HG03442 (cell line): ENCODE results near the gene CREB3L4.
"Not testable (repeated sequence)": the region's sequence is repeated elsewhere in the genome, so short reads cannot be mapped to it uniquely, and the experiment has no call there.

Source experiments
- ATAC-seq: cut with Tn5 transposase; IDR thresholded peaks from one replicate; pipeline ENCODE4 v1.9.1; 2021; ENCODE audit warnings: mild to moderate bottlenecking, moderate library complexity; ENCODE audit not compliant: unreplicated experiment

The CREB3L4 gene

DNA sequence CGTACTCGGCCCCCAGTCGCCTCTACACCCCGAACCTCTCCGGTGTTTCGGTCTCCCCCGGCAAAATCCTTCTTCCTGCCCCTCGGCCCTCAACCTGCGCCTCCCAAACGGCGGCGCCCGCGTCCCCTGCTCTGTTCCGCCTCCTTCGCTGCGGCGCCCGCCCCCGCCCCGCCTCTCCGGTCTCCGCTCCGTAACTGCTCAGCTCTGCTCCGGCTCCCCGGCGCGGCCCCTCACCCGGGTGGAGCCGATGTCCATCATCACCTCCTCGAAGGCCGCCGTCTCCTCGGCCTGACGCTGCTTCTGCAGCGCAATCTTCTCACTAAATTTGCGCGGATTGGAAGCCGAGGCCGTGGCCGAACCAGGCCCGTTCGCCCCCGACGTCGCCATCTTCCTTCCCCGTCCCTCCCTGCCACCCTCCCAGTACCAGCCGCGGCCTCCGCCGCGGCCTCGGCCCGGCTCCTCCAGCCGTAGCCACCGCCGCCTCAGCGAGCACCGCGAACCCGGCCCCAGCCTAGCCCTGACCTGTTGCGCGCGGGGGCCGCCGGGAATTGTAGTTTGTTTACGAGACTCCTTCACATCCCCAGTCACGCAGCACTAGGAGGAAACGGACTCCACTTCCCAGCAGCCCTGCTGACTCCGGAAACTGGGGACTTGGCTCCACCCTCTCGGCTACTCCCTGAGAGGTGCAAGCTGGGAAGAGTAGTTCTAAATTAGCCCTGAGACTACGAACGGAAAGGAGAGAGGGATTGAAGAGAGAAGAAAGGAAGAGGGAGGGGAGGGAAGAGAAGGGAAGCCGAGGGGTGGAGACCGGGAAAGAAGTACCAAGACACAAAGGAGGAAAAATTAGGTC is 9.4 kb upstream of the CREB3L4 start, which contains the start of gene CRTC2:
TSS of gene CRTC2 (minus strand) at position 502 of the 850 bp plus-strand sequence. CDS start at position 387, 115 bp downstream.
- peak; percentile 73 for ATAC-seq

DNA sequence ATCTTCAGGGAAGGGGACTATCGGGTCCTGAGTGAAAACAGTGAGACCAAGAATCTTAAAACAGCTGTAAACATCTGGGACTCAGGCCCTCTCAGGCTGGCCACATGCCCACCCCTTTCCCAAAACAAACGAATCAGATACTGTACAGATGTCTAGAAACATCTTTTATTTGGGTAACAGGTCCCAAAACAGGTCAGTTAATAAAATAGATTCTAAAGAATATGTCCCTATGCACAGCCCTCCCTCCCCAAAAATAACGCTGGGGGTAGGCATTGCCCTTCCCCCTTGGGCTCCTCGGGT is 8.8 kb upstream of the CREB3L4 start:
- no peak for ATAC-seq

DNA sequence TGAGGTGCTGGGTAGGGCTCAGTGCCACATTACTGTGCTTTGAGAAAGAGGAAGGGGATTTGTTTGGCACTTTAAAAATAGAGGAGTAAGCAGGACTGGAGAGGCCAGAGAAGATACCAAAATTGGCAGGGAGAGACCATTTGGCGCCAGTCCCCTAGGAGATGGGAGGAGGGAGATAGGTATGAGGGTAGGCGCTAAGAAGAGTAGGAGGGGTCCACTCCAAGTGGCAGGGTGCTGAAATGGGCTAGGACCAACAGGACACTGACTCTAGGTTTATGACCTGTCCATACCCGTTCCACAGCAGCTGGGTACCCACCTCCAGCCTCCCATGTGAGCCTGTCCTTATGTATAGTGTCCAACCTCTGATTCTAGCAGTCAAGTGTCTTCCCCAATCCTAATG is 8.2 kb upstream of the CREB3L4 start:
- no peak for ATAC-seq

DNA sequence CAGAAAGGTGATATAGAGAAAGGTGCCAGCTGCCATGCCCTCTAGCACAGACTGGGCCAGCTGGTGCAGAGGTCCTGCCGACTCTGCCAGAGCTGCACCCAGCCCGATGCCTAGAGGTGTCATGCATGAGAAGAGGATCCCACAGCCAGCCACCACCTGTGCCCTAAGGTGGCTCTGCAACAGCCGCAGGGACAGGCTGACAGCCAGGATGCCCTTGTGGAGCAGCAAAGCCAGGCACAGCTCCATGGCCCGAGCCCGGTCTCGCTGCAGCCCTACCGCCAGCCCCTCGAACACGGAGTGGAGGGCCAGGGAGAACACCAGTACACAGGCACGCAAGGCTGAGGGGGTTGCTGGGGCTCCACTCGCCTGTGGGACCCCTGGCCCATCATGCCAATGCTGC is 7.5 kb upstream of the CREB3L4 start:
- no peak for ATAC-seq

DNA sequence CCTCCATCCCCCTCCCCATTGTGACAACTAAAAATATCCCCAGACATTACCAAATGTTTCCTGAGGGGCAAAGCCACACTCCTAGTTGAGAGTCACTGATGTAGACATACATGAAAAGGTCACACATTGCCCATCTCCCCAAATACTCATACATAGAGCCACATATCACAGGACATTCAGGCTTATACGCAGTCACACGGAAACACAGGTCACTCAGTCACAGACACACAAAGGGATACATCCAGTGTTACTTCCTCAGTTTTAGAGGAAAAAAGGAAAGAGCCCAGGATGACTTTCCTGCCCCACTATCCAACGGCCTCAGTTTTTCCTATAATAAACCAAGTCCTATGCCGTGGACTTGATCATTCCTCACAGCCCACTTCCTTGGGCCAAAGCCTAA is 6.3 kb upstream of the CREB3L4 start:
- ATAC-seq: no peak

DNA sequence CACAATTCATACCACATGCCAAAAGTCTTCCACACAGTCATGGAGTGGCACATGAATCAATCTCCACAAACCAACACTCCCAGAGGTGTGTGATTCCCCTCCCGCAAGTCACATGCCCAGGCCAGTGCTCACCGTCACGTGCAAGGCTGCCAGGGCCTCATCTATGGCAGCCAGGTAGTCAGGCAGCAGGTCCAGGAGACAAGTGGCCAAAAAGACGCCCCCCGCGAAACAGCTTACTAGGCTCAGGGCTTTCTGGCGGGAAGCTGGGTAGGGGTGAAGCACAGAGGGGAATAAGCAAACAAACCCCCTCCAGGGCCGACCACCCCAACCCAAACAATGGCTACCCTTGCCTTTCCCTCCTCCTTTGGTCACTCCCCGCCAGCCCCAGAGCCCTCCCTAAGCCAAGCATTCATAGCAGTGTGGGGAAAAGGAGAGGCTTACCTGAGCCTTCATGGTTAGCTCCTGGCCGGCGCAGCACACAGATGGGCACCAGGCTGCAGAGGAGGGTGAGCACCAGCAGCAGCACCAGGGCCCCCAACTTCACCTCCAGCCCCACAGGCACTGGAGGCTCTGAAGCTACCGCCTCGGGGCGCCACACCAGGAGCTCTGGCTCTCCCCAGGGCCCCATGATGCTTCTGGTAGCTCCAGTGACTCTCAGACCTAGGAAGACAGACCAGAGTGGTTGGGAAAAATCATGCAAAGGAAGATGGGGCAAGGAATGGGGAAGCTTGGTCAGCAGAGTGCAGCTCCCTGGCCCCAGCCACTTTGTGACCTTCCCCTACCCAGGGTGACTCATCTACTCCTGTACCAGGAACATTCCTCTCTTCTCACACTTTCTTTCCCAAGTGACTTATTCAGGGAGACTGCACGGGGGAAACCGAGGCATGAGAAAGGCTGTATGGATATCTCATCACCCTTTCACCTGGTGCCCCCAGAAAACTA is 5.3 kb upstream of the CREB3L4 start:
- no peak for ATAC-seq

DNA sequence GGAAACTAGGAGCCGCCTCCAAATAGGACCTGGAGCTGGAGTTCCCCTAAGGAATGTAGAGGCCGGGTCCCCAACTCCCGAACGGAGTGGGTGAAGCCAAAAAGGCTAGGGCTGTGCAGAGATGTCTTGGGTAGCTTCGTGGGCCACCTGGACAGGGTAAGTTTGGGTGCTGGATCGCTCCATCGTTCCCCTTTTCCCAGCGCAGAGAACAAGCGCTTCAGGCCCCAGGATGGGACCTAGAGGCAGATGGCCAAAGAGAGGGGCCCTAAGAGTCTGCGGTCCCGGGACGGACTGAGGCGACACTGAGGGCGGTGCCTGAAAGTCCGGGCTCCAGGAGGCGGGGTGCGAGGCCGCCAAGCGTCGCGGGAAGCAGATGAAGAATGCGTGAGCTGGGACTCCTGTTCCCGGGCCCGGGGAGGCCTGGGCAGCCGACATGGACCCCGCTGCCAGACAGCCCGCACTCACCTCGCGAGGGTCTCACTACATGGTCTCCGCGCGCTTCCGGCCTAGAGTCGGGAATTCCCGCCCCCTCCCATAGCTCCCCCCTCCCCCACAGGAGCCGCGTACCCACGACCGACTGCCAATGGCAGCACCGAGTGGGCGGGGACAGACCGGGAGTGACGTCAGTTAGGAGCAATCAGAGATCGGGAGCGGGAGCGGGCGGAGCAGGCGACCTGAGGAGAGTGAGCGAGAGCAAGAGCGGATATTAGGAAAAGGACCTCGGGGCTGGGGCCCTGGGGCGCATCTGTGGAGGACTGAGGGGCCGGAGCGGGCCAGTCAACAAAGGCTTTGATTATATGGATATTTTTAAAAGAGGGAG is 4.5 kb upstream of the CREB3L4 start, which contains the start of gene SLC39A1:
TSS of gene SLC39A1 (minus strand) at position 508 of the 820 bp plus-strand sequence. CDS start 822 bp downstream, outside the sequence.
- peak; percentile 44 for ATAC-seq

DNA sequence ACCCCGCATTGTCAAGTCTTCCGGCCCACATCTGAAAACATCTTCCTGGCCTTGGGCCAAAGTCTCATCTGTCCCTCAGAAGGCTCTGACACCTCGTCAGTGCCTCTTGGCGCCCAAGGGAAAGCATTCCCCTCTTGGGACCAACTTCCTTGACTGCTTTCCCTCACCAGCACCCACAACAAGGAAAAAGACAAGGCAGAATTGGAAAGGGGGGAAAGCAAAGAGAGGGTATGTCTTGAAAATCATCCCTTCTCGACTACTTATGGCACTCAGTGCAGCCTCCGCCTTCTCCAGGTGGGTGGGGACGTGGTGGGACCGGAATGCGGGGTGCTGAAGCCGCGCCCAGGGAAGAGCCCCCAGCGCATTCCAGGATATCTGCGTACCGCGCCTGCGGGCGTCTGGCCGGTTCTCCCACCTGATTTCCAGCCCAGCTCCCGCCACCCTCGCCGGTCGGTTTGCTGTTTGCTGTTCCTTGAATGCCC is 3.8 kb upstream of the CREB3L4 start:
- ATAC-seq: no peak

DNA sequence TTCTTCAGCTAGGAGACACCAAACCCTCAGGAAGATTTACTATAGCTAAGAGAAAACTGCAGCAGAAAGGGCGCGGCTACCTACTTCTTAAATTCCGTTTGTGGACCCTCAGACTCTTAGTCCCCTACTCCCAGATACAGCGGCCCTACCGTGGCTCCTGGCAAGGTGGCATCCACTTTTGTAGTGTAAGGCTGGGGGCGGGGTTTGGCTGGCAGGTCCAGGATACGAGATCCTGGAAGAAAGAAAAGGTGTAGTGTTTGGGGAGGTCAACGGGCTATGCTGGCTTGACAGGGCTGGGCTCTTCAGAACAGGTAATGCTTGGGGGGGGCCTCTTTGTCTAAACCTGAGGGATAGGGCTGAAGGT is 280 bp downstream of the CREB3L4 start:
- ATAC-seq: no peak

DNA sequence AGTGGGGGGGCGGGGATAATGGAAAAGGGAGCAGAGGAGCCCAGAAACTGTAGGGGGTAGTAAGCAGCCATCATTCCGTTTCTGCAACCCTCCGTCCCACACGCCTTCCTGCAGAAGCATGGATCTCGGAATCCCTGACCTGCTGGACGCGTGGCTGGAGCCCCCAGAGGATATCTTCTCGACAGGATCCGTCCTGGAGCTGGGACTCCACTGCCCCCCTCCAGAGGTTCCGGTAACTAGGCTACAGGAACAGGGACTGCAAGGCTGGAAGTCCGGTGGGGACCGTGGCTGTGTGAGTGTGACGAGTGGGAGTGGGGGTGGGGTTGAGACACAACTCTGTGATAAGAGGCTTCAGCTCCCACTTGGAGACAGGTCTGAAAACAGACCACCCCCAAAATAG is 706 bp downstream of the CREB3L4 start:
- ATAC-seq: no peak

DNA sequence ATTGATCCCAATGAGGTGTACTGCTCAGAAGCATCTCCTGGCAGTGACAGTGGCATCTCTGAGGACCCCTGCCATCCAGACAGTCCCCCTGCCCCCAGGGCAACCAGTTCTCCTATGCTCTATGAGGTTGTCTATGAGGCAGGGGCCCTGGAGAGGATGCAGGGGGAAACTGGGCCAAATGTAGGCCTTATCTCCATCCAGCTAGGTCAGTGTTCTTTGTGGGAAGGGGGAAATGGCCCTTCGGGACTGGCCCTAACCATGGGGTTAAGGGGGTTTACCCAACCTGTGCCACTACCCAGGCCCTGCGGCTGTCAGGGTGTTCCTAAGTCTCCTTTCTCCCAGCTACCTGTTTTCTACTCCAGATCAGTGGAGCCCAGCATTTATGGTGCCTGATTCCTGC is 1.3 kb downstream of the CREB3L4 start:
- no peak for ATAC-seq

DNA sequence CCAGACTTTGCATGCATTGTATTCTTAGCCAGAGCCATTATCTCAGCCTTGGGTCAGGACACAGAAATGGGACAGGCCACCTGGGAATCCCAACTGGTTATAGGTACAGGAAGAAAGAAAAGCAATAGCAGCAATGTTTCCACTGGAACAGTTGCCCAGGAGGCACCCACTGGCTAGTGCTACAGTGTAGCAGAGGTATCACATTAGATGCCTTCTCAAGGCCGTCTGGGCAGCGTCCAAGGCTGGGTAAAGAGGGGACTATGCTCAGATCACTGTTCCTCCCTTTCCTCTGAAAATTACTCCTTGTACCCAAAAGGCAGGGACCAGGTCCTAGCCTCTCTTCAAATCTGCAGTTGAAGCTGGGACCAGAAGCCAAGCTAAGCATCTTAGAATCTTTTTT is 2.6 kb downstream of the CREB3L4 start:
- ATAC-seq: no peak

DNA sequence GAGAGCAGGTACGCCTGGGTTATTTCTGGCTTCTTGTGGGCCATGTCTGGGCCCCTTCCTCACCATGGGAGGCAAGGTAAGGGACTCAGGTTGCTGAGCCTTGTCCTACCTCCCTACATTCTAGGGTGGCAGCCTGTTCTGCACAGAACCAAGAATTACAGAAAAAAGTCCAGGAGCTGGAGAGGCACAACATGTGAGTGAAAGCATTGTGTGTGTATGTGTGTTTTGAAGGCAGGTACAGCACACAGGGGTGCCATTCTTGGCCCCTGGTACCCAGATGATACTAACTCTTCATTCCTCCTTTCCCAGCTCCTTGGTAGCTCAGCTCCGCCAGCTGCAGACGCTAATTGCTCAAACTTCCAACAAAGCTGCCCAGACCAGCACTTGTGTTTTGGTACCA is 5.4 kb downstream of the CREB3L4 start:
- no peak for ATAC-seq

DNA sequence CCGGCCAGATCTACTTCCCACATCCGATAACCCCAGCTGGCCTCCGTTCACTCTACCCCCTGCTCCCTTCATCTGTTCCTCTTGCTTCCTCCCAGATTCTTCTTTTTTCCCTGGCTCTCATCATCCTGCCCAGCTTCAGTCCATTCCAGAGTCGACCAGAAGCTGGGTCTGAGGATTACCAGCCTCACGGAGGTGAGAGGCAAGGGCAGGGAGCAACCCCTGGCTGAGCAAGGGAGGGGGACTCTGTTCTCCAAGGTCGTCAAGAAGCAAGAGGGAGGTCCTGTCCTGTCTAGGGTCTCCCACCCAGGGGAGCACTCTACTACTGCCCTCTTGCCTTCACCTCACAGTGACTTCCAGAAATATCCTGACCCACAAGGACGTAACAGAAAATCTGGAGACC is 5.8 kb downstream of the CREB3L4 start:
- no peak for ATAC-seq

DNA sequence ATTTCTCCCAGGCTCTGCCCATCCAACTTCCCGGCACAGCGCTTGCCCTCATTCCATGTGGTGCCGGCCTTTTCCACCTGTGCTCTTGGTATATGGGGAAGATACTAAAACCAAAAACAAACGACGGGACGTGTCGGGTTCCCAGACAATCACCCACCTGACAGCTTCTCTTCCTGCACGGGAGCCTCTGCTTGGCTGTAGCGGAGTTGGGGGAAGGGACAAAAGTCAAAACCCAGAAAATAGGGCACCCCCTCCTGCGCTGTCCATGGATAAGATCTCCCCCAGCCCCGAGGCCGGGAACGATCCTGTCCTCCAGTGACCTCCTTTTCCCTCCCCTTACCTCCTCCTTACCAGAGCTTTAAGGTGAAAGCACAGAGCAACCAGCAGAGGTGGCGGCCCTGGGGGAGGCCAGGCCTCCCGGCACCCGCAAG is 9.1 kb downstream of the CREB3L4 start:
- no peak for ATAC-seq

DNA sequence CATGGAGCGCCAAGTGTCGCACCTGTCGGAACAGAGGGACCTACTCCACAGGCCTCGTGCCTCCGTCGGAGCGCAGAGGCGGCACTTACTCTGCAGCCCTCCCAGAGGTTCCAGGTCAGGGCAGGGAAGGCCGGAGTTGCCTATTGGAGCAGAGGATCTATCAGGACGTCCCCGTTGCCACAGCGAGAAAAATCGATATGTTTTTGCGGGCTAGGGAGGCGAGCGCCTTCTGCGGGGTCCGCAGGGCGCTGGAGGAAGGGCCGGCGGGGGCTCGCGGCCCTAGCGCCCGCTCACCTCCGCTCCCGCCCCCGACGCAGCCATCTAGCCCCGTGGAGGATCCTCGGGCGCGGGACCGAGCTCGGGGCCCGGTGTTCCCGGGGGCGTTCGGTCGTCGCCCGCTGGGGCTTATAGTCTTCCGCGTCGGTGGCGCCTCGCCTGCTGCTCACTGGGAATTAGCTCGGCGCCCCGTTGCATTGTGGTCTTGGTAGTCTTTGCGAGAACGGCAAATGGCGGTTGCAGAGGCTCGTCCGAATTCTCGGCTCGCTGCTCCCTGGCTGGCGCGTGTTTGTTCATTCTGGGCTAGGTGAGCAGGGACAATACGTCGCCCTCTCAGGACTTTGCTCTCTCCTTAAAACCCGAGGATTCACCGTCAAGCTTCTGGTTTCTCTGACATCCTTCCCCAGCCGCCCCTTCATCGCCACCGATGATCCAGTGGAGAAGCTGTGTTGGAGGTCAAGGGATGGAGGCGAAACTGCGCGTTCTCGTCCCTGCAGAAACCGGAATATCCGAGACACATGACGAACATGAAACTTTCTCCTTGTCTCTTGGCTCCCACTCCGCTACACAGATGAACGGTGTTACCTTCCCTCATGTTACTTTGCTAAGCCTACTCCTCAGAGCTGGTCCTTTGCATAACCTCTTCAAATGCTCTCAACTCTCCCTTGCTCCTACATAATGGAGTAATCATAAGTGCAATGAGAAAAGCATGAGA is 9.8 kb downstream of the CREB3L4 start, which contains the start of gene JTB:
TSS of gene JTB (minus strand) at position 425 of the 991 bp plus-strand sequence. CDS start at position 3, 422 bp downstream.
- peak; percentile 72 for ATAC-seq

DNA sequence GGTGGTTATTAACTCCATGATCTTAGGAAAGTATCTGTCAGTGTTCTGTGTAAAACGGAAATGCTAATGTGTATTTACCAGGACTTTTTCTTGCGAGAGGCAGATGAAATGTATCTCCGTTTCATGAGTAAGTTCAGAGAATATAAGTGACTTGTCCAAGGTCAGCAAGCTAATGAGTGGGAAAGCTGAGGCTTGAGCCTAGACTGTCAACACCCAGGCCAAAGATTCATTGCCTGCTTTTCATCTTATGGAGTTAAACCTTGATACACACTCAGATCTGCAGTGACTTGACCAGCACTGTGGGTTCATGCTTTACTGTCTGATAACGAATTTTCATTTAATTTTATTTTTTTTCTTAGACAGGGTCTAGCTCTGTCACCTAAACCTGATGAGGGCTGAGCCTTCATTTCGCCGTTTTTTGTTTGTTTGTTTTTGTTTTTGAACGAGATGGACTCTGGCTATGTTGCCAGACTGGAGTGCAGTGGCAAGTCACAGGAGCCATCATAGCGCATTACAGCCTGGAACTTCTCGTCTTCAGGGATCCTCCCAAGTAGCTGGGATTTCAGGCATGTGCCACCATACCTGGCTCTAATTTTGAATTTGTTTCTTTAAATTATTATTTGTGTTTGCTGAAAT is 10.7 kb downstream of the CREB3L4 start:
- ATAC-seq: no peak

DNA sequence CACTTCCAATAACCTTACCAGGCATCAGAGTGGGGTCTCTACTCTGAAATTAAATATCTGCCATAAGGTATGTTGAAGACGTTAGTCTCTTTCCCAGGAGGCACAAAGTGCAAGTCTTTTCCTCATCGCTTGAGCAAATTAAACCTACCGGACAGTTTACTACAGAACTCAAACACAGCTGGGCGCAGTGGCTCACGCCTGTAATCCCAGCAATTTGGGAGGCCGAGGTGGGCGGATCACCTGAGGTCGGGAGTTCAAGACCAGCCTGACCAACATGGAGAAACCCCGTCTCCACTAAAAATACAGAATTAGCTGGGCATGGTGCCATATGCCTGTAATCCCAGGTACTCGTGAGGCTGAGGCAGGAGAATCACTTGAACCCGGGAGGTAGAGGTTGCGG is 11.4 kb downstream of the CREB3L4 start:
- ATAC-seq: not testable (repeated sequence)

DNA sequence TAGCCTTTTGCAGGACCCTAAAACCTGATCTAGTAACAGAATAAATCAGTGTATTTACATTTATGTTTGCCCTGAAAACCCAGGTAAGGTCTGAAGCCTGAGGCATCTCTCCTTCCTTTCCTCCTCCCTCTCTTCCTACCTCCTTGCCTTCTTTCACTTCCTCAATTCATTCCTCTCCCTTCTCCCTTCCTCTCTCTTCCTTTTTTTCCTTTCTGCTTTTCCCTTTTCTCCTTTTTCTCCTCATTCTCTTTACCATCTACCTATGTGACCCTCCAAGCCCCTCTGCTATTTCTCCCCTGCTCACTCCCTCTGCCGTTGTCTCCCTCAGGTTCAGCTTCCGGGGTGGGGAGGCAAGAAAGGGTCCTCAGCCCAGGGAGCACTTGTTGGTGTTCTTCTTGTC is 14.0 kb downstream of the CREB3L4 start:
- ATAC-seq: not testable (repeated sequence)
